C4-2B (cell line): Measurements from ENCODE around the gene PPARA.

ENCODE experiments used
- ZFX ChIP-seq: fragments of 450-650 bp; IDR thresholded peaks from 2 replicates; pipeline ENCODE4 v1.6.1; 2017
- TF ChIP-seq, protein P1 (sequence below): fragments of 450-650 bp; conservative IDR thresholded peaks from 2 replicates; pipeline ENCODE4 v1.5.1; 2017; ENCODE audit warnings: mild to moderate bottlenecking

- TF ChIP-seq, protein P1, sequence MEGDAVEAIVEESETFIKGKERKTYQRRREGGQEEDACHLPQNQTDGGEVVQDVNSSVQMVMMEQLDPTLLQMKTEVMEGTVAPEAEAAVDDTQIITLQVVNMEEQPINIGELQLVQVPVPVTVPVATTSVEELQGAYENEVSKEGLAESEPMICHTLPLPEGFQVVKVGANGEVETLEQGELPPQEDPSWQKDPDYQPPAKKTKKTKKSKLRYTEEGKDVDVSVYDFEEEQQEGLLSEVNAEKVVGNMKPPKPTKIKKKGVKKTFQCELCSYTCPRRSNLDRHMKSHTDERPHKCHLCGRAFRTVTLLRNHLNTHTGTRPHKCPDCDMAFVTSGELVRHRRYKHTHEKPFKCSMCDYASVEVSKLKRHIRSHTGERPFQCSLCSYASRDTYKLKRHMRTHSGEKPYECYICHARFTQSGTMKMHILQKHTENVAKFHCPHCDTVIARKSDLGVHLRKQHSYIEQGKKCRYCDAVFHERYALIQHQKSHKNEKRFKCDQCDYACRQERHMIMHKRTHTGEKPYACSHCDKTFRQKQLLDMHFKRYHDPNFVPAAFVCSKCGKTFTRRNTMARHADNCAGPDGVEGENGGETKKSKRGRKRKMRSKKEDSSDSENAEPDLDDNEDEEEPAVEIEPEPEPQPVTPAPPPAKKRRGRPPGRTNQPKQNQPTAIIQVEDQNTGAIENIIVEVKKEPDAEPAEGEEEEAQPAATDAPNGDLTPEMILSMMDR: no peak
- TF ChIP-seq ZFX: no peak
Measured at GRCh38 chr22:46110215-46110614, 40.1 kb upstream of the PPARA start.
